ENCODE results near the gene FAM76A.

DNA sequence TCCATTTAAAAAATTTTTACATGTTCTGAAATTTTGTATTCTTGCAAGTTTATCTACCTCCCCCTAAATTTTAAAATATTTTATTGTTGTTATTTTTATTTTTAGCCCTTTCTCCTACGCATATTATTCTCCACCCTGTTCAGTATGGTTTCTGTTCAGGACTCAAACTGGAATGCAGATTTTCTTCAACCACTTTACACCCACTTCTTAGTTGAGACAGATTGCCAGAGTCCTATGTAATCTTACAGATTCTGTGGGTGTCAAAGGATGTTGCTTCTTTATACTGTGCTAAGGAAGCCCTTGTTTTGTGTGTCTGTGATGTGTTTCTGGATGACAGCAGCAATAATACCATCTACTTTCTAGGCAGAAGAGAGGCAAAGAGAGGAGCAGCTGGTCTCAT lies 84.1 kb downstream of the FAM76A start:
- no peak for TF ChIP-seq POLR2A (IDR thresholded peaks at IDR 0.05)
- TF ChIP-seq, protein P1, sequence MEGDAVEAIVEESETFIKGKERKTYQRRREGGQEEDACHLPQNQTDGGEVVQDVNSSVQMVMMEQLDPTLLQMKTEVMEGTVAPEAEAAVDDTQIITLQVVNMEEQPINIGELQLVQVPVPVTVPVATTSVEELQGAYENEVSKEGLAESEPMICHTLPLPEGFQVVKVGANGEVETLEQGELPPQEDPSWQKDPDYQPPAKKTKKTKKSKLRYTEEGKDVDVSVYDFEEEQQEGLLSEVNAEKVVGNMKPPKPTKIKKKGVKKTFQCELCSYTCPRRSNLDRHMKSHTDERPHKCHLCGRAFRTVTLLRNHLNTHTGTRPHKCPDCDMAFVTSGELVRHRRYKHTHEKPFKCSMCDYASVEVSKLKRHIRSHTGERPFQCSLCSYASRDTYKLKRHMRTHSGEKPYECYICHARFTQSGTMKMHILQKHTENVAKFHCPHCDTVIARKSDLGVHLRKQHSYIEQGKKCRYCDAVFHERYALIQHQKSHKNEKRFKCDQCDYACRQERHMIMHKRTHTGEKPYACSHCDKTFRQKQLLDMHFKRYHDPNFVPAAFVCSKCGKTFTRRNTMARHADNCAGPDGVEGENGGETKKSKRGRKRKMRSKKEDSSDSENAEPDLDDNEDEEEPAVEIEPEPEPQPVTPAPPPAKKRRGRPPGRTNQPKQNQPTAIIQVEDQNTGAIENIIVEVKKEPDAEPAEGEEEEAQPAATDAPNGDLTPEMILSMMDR (IDR thresholded peaks at IDR 0.05) = no peak

Data from esophagus squamous epithelium (tissue), 4 donors.